HG03159 (cell line): ENCODE measurements around the gene CST9.
"Not testable (repeated sequence)": the region's sequence is repeated elsewhere in the genome, so short reads cannot be mapped to it uniquely, and the experiment has no call there.

Source experiments
- ATAC-seq: cut with Tn5 transposase; IDR thresholded peaks from one replicate; pipeline ENCODE4 v1.9.1; 2021; ENCODE audit warnings: mild to moderate bottlenecking, moderate library complexity; ENCODE audit not compliant: unreplicated experiment

The CST9 gene

GRCh38 chr20:23624324-23624691 lies 18.6 kb upstream of the CST9 start:
- no peak for ATAC-seq

GRCh38 chr20:23623666-23624323 lies 18.1 kb upstream of the CST9 start:
- no peak for ATAC-seq

- peak; percentile 81 for ATAC-seq
Observed at GRCh38 chr20:23622839-23623343, 17.2 kb upstream of the CST9 start.

- not testable (repeated sequence) for ATAC-seq
Observed at GRCh38 chr20:23622401-23622800, 16.7 kb upstream of the CST9 start.

- ATAC-seq, result not testable (repeated sequence)
Observed at GRCh38 chr20:23620670-23621386, 15.1 kb upstream of the CST9 start.

- no peak for ATAC-seq
Observed at GRCh38 chr20:23614163-23614562, 8.4 kb upstream of the CST9 start.

GRCh38 chr20:23613676-23614075 lies 8.0 kb upstream of the CST9 start:
- ATAC-seq, result no peak

- no peak for ATAC-seq
Observed at GRCh38 chr20:23612396-23612795, 6.7 kb upstream of the CST9 start.

- ATAC-seq, result no peak
Observed at GRCh38 chr20:23609486-23610109, 3.9 kb upstream of the CST9 start.

- ATAC-seq, result no peak
Observed at GRCh38 chr20:23608251-23608846, 2.6 kb upstream of the CST9 start.

GRCh38 chr20:23607497-23608245 lies 2.0 kb upstream of the CST9 start:
- no peak for ATAC-seq

GRCh38 chr20:23606652-23607049 lies 934 bp upstream of the CST9 start:
- ATAC-seq, result peak; percentile 96

- ATAC-seq, result no peak
Observed at GRCh38 chr20:23604306-23604705, 1.4 kb downstream of the CST9 start.

- no peak for ATAC-seq
Observed at GRCh38 chr20:23603321-23603720, 2.4 kb downstream of the CST9 start.

- no peak for ATAC-seq
Observed at GRCh38 chr20:23602699-23603098, 3.0 kb downstream of the CST9 start.

GRCh38 chr20:23602241-23602640 lies 3.5 kb downstream of the CST9 start:
- no peak for ATAC-seq

- ATAC-seq, result no peak
Observed at GRCh38 chr20:23601715-23602114, 4.0 kb downstream of the CST9 start.

GRCh38 chr20:23598481-23598880 lies 7.2 kb downstream of the CST9 start:
- ATAC-seq, result no peak

GRCh38 chr20:23596579-23597250 lies 9.0 kb downstream of the CST9 start:
- no peak for ATAC-seq

GRCh38 chr20:23595941-23596340 lies 9.8 kb downstream of the CST9 start:
- ATAC-seq, result no peak
